ENCODE data around the gene PRDM11.

PRDM11 gene

DNA sequence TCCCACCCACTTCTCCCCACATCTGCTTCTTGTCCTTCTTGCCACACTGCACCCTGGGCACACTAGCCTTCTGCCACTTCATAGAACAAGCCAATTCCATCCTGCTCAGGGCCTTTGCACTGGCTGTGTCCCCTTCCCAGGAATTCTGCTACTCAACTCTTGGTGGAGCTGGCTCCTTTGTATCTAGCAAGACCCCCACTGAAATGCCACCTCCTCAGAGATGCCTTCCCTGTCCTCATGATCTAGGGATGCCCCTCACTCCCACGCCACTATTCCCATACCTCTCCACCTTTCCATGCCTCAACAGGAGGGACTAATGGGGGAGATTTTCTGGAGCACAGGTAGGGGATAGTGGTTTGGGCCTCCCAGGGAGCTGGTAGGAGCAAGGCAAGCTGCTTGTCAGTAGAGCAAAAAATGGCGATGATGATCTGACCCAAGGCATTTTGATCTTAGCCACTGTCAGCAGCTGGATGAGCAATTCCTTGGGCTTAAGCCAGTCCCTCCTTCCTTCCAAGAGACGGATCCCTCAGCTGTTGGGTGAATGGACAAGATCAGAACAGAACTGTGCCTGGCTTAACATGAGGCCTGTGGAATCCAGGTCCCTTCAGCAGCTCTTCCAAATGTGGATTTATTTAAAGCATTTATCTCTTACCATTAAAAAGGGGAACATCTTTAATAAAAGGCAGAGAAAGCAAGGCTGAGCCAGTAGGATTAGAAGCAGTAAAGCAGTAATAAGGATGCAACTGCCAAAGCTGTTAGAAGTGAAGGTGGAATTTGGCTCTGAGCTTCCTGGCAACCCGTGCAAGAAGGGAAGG, 4.0 kb upstream of the PRDM11 start:
- no peak for DNase-seq

GRCh38 chr11:45143494-45143893, 2.9 kb upstream of the PRDM11 start:
- DNase-seq, result no peak

GRCh38 chr11:45144126-45145082, 2.0 kb upstream of the PRDM11 start:
- no peak for DNase-seq

DNA sequence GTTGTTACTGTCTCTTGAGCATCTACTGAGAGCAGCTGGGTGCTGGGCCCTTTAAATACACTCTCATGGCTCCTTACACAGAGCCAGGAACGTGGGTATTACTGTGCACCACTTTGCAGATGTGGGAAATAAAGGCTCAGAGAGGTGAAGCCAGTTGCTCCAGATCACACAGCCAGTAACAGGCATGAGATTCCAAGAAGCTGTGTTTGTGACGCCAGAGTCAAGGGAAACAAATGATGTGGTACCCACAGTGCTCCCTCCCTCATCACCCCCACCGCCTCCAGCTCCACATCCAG, 1.4 kb upstream of the PRDM11 start:
- DNase-seq, result no peak

- no peak for DNase-seq
Observed at GRCh38 chr11:45145379-45146071, 914 bp upstream of the PRDM11 start.

- peak; percentile 92 for DNase-seq
Observed at GRCh38 chr11:45147017-45147728, 734 bp downstream of the PRDM11 start.

GRCh38 chr11:45147891-45148675, 1.6 kb downstream of the PRDM11 start:
- no peak for DNase-seq

GRCh38 chr11:45149483-45150056, 3.1 kb downstream of the PRDM11 start:
- DNase-seq, result no peak

DNA sequence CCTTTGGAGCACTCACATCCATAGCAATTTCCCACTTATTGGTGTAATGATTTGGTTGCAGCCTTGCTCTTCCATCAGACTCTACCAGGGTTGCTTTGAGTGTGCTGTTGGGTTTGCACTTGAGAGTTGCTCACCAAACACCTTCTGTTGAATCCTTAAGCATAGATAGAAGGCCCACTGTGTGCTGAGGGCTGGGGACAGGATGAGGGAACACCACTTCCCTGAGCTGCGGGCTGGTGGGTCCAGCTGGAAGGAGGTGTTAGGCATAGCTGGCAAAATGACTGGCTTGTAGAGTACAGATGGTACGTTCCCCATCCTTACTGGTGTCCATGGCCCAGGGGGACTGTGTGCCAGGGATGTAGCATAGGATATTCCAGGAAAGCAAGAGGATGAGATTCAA, 3.9 kb downstream of the PRDM11 start:
- DNase-seq, result no peak

DNA sequence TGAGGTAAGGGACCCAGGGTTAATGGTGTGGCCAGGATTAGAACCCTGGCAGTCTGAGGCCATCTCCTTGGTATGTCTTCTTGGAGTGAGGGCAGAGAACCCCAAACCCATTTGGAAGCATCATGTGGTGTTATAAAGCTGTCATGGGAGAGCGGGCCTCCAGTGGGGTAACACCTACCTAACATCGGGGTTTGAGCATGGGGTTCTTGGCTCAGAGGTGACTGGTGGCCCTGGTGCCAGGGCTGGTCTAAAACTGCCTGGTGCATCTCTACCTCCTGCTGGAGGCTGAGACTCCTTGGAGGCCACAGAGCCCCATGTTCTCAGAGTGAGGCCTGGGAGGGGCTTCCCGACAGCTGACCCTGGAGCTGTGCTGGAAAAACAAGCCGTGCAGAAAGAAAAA, 4.5 kb downstream of the PRDM11 start:
- no peak for DNase-seq

DNA sequence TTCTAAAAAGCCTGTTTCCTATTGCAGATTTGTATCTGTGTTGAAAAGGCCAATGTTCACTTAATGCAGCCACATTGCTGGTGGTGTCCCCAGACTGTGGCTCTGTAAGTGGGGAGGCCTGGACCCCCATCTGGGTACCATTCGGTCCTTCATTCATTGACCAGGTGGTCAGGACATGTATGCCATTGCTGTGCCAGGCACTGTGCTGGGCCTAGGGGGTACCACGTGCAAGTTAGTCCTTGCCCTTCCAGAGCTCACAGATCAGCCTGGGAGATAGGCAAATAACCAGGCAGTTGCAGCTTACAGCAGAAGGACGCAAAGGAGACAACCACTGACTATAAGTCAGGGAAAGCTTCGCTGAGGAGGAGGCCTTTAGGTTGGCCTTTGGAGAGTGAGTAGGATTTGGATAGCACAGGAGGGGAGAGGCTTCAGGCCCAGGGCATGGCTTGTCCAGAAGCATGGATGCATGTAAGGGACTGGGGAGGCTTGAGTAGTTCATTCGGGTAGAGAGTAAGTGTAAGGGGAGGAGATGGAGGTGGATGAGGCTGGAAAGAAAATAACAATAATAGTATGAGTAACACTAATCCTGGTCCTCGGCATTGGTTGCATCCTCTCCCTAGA, 5.0 kb downstream of the PRDM11 start:
- no peak for DNase-seq

DNA sequence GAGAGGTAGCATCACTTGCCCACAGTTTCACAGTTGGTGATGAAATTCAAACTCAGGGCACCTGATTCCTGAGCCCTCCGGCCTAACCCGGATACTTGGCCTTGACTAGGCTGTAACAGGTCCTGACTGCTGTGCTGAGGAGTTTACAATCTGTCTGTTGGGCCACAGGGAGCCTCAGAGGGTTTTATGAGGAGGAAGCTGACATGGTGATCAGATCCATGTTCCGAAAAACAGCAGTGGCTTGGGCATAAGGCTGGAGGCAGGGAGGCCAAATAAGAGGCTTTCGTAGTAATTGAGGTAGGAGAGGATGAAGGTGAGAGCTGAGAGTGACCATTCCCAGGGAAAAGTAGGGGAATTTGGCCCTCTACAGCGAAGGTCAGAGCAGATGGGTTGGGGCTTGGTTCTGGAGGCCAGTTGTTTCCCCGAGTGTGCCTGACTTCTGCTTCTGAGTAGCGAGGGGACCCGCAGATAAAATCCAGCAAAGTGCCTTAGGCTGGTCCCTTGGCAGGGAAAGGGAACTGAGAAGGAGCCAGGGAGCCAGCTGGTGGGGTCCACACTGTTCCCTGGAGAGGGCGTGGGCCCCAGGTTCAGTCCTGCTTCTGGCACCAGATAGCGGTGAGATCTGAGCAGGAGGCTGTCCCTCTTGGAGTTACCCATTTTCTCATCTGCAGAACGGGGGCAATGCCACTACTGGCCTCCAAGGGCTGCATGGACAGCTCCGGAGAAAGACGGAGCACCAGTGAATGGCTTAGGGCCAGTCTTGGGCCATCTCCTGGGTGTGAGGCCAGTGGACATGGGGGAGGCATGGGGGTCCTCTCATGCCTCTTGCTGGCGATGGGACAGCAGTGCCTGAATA, 6.5 kb downstream of the PRDM11 start:
- DNase-seq, result no peak

DNA sequence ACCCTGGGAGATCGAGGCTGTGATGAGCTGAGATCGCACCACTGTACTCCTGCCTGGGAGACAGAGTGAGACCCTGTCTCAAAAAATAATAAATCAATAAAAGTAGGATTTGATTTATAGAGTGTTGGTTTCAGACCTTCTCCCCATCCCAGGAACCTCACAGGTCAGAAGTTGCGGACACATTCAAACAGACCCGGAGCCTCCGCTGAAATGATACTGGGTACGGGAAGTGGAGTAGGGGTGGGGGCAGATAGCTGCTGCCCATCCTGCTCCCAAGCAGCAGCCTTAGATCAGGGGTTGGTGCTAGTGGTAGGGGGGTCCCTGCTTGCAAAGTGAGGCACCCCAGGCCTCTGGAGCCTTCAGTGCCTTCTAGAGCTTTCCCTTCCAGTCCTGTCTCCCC, 7.8 kb downstream of the PRDM11 start:
- DNase-seq, result no peak

DNA sequence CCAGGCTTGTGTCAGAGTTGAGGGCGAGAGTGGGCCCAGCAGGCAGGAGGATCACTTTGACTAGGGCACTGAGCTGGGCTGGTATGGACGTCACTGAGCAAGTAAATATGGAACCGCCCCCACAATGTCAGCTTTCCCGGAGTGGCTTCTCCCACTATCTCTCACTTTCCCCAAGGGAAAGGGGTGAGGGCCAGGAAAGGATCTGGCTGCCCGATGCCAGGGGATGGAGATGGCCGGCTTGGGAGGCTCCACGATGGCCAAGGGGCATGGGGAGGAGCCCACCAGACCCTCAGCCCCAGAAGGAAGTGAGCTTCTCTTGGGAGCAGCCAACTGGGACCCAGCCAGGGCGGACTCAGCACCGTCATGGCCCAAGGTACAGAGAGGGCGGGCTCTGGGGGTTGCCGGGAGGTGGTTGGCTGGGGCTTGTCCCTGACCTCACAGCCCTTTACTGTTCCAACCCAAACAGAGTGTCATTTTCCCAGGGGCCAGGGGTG, 8.7 kb downstream of the PRDM11 start:
- DNase-seq, result no peak

- DNase-seq, result no peak
Observed at GRCh38 chr11:45155627-45156180, 9.3 kb downstream of the PRDM11 start.

DNA sequence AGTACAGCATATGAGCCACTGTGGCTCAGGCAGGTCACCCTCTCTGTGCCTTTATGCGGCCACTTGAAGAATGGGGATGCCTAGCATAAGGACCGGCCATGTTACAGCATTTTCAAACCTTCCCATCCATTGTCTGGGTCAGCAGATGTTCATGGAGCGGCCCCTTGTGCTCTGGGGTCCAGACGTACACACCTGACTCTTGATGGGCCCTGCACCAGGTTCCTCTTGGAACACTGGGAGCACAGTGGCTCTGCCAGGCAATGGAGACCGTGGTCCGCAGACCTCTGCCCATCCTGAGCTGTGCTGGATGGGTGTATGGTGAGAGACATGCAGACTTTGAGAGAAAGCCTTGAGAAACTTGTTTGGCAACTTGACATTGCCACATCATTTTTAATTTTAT, 9.8 kb downstream of the PRDM11 start:
- DNase-seq, result no peak

GRCh38 chr11:45156741-45157140, 10.3 kb downstream of the PRDM11 start:
- no peak for DNase-seq

DNA sequence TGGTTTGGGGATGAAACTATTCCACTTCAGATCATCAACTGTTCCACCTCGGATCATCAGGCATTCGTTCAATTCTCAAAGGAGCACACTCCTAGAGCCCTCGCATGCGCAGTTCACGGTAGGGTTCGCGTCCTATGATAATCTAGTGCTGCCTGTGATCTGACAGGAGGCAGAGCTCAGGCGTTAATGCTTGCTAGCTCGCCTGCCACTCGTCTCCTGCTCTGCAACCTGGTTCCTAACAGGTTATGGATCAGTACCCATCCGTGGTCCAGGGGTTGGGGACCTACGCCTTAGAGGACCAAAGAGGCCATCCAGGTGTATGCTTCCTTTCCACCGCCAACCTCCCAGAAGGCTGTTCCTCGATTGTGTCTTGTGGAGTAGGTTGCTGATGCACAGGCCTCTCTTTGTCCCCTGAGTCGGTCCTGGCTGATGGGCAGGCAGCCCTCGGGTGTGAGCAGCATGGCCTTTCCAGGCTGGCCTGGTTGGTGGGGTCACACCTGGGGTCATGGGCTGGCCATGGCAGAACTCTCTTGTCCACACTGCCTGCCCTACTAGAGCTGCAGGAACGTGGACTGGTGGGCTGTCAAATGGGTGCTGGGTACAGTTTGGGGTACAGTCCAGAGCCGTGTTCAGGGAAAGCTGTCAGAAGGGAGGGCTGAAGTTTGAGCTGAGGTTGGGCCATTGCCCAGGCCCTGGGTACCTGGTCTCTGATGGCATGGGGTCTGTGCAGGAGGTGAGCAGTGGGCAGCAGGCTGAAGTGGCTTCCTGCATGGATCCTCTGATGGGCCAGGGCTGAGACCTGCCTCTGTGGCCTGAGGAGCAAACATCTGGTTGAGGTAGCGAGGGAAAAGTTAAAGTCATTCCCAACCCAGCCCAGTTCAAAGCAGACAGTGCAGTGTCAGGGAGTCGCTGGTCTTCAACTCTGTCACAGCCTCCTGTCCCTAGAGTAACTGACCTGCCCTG, 11.1 kb downstream of the PRDM11 start:
- DNase-seq, result no peak

All from stimulated activated CD4-positive, alpha-beta T cell treated with anti-CD3 and anti-CD28 coated beads, Interleukin-4, amount 100 ng/mL, for 24 hours (primary cell).